GM23248 (cell line): ENCODE results near the gene INTS15. TPM values are rescaled to one million over a fixed set of nuclear protein-coding genes. Genes with fewer than 3 reads are reported as not detected.
A peak's percentile ranks its signal among the peaks of the same experiment; 100 is the strongest.

Source experiments
- DNase-seq: peaks from one replicate; pipeline ENCODE4 v3.0.0-alpha.2; 2015
- H2AFZ ChIP-seq: fragments of 200-600 bp; sonication (generic); 2 replicates; pipeline ENCODE4 v1.6.1; 2016; ENCODE audit warnings: antibody characterized with exemption
- H3F3A ChIP-seq: fragments of 200-600 bp; sonication (generic); 2 replicates; pipeline ENCODE4 v1.6.1; 2016; ENCODE audit warnings: mild to moderate bottlenecking, antibody characterized with exemption, mixed run types; ENCODE audit not compliant: insufficient read depth
- H3K27ac ChIP-seq: fragments of 200-600 bp; sonication (generic); 2 replicates; pipeline ENCODE4 v1.5.1; 2016; ENCODE audit warnings: mild to moderate bottlenecking
- H3K27me3 ChIP-seq: fragments of 200-600 bp; sonication (generic); replicated peaks from 2 replicates; pipeline ENCODE4 v1.6.1; 2016; ENCODE audit warnings: mild to moderate bottlenecking; ENCODE audit not compliant: insufficient read depth
- H3K36me3 ChIP-seq: fragments of 200-600 bp; sonication (generic); 2 replicates; pipeline ENCODE4 v1.6.1; 2016; ENCODE audit warnings: low read depth, mild to moderate bottlenecking
- H3K4me1 ChIP-seq: fragments of 200-600 bp; sonication (generic); 2 replicates; pipeline ENCODE4 v1.6.1; 2016; ENCODE audit warnings: mild to moderate bottlenecking; ENCODE audit not compliant: insufficient read depth
- H3K4me2 ChIP-seq: fragments of 200-600 bp; sonication (generic); one replicate; pipeline ENCODE4 v1.6.1; 2016; ENCODE audit warnings: mild to moderate bottlenecking; ENCODE audit not compliant: unreplicated experiment
- H3K4me3 ChIP-seq: fragments of 200-600 bp; sonication (generic); 2 replicates; pipeline ENCODE4 v1.5.1; 2016; ENCODE audit warnings: mild to moderate bottlenecking
- H3K79me2 ChIP-seq: fragments of 200-600 bp; sonication (generic); 2 replicates; pipeline ENCODE4 v1.6.1; 2016; ENCODE audit warnings: mild to moderate bottlenecking; ENCODE audit not compliant: insufficient read depth
- H3K9ac ChIP-seq: fragments of 200-600 bp; sonication (generic); 2 replicates; pipeline ENCODE4 v1.6.1; 2016; ENCODE audit warnings: mild to moderate bottlenecking
- H3K9me2 ChIP-seq: fragments of 200-600 bp; sonication (generic); 2 replicates; pipeline ENCODE4 v1.6.1; 2016; ENCODE audit warnings: mixed run types, mild to moderate bottlenecking, moderate library complexity; ENCODE audit not compliant: insufficient read depth
- H3K9me3 ChIP-seq: fragments of 200-600 bp; sonication (generic); one replicate; pipeline ENCODE4 v1.6.1; 2017; ENCODE audit warnings: low read depth
- H4K20me1 ChIP-seq: fragments of 200-600 bp; sonication (generic); 2 replicates; pipeline ENCODE4 v1.6.0; 2016; ENCODE audit not compliant: insufficient read depth
- EZH2 ChIP-seq: fragments of 200-600 bp; sonication (generic); IDR thresholded peaks from 2 replicates; pipeline ENCODE4 v1.6.1; 2018; ENCODE audit warnings: antibody characterized with exemption, mild to moderate bottlenecking; ENCODE audit not compliant: insufficient read depth, poor library complexity, severe bottlenecking
- EZH2phosphoT487 ChIP-seq: fragments of 200-600 bp; sonication (generic); IDR thresholded peaks from 2 replicates; pipeline ENCODE4 v1.6.1; 2018; ENCODE audit warnings: antibody characterized with exemption, moderate library complexity, mild to moderate bottlenecking, low read depth; ENCODE audit not compliant: insufficient read depth
- WGBS, 2 experiments: methylation state at CpG; one replicate each; pipeline ENCODE4 v1.1.6; 2015 to 2017; ENCODE audit warnings: low lambda C conversion rate in 2 of 2, low coverage in 1 of 2; ENCODE audit errors: missing lambda C conversion rate in 2 of 2; 5-methylcytosine and 5-hydroxymethylcytosine counted together
- in situ Hi-C: fragments of 300-500 bp; cut with MboI; formaldehyde crosslinking; loops from 2 replicates; pipeline ENCODE4 v1.15.0; 2020
- polyA plus RNA-seq: library from polyadenylated mRNA; unstranded; fragments of >200 nt; fragmentation: Nextera tagmentation; extraction: Ambion mirVana; gene quantifications from 2 replicates; pipeline ENCODE4 v1.2.1, GENCODE V29; 2016
- total RNA-seq: library from RNA; depleted of rRNA; stranded (reverse); fragments of >200 nt; shearing (Covaris generic); gene quantifications from 2 replicates; pipeline ENCODE4 v1.2.3, GENCODE V29; 2014; rRNA removed

Gene INTS15
- total RNA-seq (14.4 and 17.9 TPM in 2 replicates), polyA plus RNA-seq (11.1 and 11.3 TPM in 2 replicates)

DNA sequence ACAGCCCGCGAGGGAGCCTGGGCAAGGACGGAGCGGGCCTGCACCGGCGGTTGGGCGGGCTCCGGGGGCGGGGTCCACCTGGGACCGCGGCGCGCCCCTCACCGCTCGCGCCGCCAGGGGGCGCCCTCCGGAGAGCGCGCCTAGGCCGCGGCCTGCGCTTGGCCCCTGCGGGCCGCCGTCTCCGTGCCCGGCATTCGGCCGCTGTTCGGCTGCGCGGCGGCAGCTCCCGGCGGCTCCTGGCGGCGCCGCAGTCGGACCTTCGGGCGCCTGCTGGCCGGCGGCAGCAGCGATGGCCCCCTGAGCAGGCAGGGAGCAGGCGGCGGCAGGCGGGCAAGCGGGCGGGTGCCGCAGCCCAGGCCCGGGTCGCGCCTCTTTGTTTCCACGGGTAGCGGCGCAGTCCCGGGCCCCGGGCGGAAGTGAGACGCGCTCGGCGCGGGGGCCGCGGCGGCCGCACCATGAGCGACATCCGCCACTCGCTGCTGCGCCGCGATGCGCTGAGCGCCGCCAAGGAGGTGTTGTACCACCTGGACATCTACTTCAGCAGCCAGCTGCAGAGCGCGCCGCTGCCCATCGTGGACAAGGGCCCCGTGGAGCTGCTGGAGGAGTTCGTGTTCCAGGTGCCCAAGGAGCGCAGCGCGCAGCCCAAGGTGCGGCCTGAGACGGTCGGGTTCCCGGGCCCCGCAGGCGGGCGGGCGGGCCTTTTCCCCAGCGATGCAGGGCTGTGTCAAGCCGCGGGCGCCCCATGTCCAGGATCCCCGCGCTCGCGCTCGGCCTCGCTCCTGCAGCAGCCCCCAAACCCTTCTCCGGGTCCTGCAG, at the start of gene INTS15:
Gene INTS15 (plus strand): TSS at position 193 of the 816 bp plus-strand sequence. CDS start 263 bp downstream, at position 456.
- in situ Hi-C loops, result loop anchor here (5.0 to 25.0 kb wide), 2 partner anchors 52 to 347 kb away; no protein-coding TSS in a partner anchor

DNA sequence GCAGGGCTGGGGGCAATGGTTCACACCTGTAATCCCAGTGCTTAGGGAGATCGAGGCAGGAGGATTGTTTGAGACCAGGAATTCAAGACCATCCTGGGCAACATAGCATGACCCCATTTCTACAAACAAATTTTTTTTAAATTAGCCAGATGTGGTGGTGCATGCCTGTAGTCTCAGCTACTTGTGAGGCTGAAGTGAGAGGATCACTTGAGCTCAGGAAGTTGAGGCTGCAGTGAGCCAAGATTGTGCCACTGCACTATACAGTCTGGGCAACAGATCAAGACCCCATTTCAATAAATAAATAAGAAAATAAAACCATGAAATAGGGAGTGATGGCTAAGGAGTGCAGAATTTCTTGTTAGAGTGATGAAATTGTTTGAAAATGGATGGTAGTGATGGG, 47.5 kb upstream of the INTS15 start:
- no peak for TF ChIP-seq EZH2phosphoT487
- no peak for TF ChIP-seq EZH2
- Histone ChIP-seq H4K20me1 (no peaks in the 10 kb centered on the region), H3K4me2 (no peak overlapping the region), H3K9ac (no peak overlapping the region), H3K4me3 (no peak overlapping the region), H3K9me3 (no peaks in the 10 kb centered on the region), H3K27me3 (peaks cover 11% of the 10 kb centered on the region; the same call in 1 of the 2 replicates), H3K36me3 (no peaks in the 10 kb centered on the region), H3K79me2 (no peaks in the 10 kb centered on the region), H3K9me2 (no peaks in the 10 kb centered on the region), H3K4me1 (no peaks in the 10 kb centered on the region), H3K27ac (no peak overlapping the region), H2AFZ (no peak overlapping the region), H3F3A (no peaks in the 10 kb centered on the region)
- no peak for DNase-seq
- in situ Hi-C loops, result no loop called here
- WGBS, 2 experiments, result 60 to 69% methylated on average over 1 of the region's 1 CpG

More for the DNA sequence above, at the start of gene INTS15:
- WGBS, 2 experiments, result 0 to 1% methylated on average over 47 to 78 of the region's 107 CpGs
- Histone ChIP-seq H4K20me1 (no peaks in the 10 kb centered on the region), H3K9me3 (no peaks in the 10 kb centered on the region), H3K79me2 (peaks cover 23% of the 10 kb centered on the region), H3K4me1 (peaks cover 7% of the 10 kb centered on the region; the same call in 1 of the 2 replicates), H3K27ac (peak within 1 kb of the TSS; percentile 38), H3K36me3 (peaks cover 8% of the 10 kb centered on the region; the same call in 1 of the 2 replicates), H3K4me3 (peak within 1 kb of the TSS; percentile 84), H3K9me2 (no peaks in the 10 kb centered on the region), H2AFZ (peak within 1 kb of the TSS; percentile 80), H3K4me2 (peak within 1 kb of the TSS; percentile 91), H3K9ac (peak within 1 kb of the TSS; percentile 80), H3F3A (peaks cover 6% of the 10 kb centered on the region), H3K27me3 (no peaks in the 10 kb centered on the region)
- peak; percentile 91 for DNase-seq
- TF ChIP-seq EZH2, result no peak
- TF ChIP-seq EZH2phosphoT487, result no peak

DNA sequence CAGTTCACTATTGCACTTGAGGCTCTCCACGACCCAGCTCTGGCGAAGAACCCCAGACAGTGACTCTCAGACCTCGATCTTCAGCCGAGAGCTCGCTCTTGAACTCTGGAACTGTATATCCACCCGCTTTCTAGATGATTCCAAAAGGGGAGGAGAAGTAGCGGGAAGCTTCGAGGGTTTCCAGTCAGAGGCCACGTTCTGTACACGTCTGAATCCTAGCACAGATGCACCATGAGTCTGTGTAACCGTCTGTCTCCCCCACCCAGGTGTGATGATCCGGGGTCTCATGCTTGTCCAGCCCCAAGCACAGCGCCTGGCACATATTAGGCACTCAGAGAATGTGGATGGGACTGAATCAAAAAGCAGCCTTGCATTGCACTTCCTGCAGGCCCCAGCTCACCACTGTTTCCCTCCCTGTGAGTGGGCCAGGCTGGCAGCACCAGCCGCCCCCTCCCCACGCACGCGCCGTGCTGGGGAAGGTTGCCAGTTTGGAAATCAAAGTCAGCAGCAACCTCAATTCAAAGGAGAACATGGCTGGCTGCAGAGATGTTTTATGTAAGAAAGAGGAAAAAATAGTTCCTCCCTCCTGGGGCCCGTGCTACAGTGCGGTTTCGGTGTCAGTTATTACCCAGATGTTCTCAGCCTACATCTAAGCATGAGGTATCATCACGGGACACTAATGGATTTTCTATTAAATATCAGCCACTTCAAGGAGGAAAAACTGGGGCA, 44.3 kb upstream of the INTS15 start:
- Histone ChIP-seq H4K20me1 (no peaks in the 10 kb centered on the region), H3K4me1 (no peaks in the 10 kb centered on the region), H3K9me3 (no peaks in the 10 kb centered on the region), H3K4me2 (no peak overlapping the region), H3K9ac (no peak overlapping the region), H3K4me3 (no peak overlapping the region), H3K79me2 (no peaks in the 10 kb centered on the region), H2AFZ (no peak overlapping the region), H3K27ac (no peak overlapping the region), H3K9me2 (no peaks in the 10 kb centered on the region), H3K36me3 (no peaks in the 10 kb centered on the region), H3F3A (no peaks in the 10 kb centered on the region), H3K27me3 (no peaks in the 10 kb centered on the region)
- in situ Hi-C loops, result no loop called here
- no peak for DNase-seq
- 35 to 38% methylated on average over 22 of the region's 22 CpGs for WGBS, 2 experiments
- TF ChIP-seq EZH2phosphoT487, result no peak
- TF ChIP-seq EZH2, result no peak

DNA sequence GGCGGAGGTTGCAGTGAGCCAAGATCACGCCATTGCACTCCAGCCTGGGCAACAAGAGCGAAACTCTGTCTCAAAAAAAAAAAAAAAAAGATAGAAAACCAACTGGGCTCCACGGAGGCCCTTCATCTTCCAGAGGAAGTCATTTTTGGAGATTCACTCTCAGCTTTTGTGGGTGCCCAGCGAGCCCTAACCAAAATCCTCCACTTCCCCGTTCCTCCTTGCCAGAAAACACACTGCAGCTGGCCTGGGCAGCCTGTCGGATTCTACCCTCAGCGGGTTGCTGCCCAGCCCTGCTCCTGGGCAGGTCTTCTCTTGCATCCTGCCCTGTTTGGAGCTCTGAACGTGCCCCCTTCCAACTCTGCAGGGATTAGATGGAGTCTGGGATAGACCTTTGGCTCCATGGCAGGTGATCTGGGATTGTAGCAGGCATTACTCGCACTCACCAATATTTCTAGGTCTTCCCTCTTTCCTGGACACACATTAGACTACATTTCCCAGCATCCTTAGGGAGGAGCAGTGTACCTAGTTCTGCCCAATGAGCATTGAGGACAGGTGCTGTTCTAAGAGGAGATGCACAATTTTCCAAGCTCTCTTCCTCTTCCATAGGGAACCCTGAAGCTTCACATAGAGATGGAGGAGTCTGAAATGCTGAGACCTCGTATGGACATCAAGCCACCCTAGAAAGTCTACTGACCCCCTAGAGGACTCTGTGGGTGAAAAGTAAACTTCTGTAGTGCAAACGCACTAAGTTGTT, 43.1 kb upstream of the INTS15 start:
- no peaks in the 10 kb centered on the region for H3K4me1 ChIP-seq
- H3K9ac ChIP-seq, result no peak overlapping the region
- H3K4me3 ChIP-seq, result no peak overlapping the region
- H3K36me3 ChIP-seq, result no peaks in the 10 kb centered on the region
- in situ Hi-C loops, result no loop called here
- TF ChIP-seq EZH2phosphoT487 (no peak), EZH2 (no peak)
- H3K9me3 ChIP-seq, result no peaks in the 10 kb centered on the region
- no peaks in the 10 kb centered on the region for H3K9me2 ChIP-seq
- H3K79me2 ChIP-seq, result no peaks in the 10 kb centered on the region
- H2AFZ ChIP-seq, result no peak overlapping the region
- 51 to 53% methylated on average over 12 of the region's 12 CpGs for WGBS, 2 experiments
- no peaks in the 10 kb centered on the region for H3K27me3 ChIP-seq
- no peak for DNase-seq
- no peak overlapping the region for H3K4me2 ChIP-seq
- H4K20me1 ChIP-seq, result no peaks in the 10 kb centered on the region
- no peaks in the 10 kb centered on the region for H3F3A ChIP-seq
- H3K27ac ChIP-seq, result no peak overlapping the region
